Endothelial cell of umbilical vein (primary cell): ENCODE results near the gene TENT4B. TPM values are rescaled to one million over a fixed set of nuclear protein-coding genes. Genes with fewer than 3 reads are reported as not detected.

Source experiments
- BruUV-seq: library from RNA; stranded (reverse); fragments of 400-500 nt; replicated peaks from 2 replicates; lab custom pipeline; 2021; lab: Mats Ljungman, UMichigan
- CTCF ChIA-PET: fragments of 300-600, 350-600 bp; sonication (Branson Sonifier 250); formaldehyde crosslinking; loops from one replicate; lab custom pipeline; 2021; ENCODE audit warnings: antibody characterized with exemption, inconsistent platforms; lab: Charles Lee
- POLR2A ChIA-PET: fragments of 300-600, 350-600 bp; sonication (Branson Sonifier 250); formaldehyde crosslinking; loops from one replicate; lab custom pipeline; 2021; ENCODE audit warnings: antibody characterized with exemption, inconsistent platforms; lab: Charles Lee
- DNase-seq: peaks from one replicate; pipeline ENCODE4 v3.0.0-alpha.2; 2011; ENCODE audit warnings: low read depth, low spot score
- FAIRE-seq: peaks from 2 replicates; lab custom pipeline; 2011; peaks lifted over from hg19 to GRCh38; lab: Jason Lieb, UNC
- H2AFZ ChIP-seq: 2 replicates; pipeline ENCODE4 v1.6.0; 2012; ENCODE audit warnings: low read depth, low read length, control low read depth, inconsistent platforms
- H3K27ac ChIP-seq: 2 replicates; pipeline ENCODE4 v1.5.1; 2011; ENCODE audit warnings: low read depth, mild to moderate bottlenecking, control low read depth, low read length, moderate library complexity; ENCODE audit not compliant: insufficient read depth
- H3K27me3 ChIP-seq, 2 experiments: 2 replicates each; pipeline versions ENCODE4 v1.6.0 to v1.6.1; 2011; ENCODE audit warnings: low read length in 2 of 2, mixed read lengths in 1 of 2; ENCODE audit not compliant: control insufficient read depth in 2 of 2, insufficient read depth in 2 of 2
- H3K36me3 ChIP-seq, 2 experiments: 2 replicates in 1 of 2; 3 replicates in 1 of 2; pipeline ENCODE4 v1.5.1; 2011; ENCODE audit warnings: low read length in 2 of 2, mild to moderate bottlenecking in 1 of 2, moderate library complexity in 1 of 2; ENCODE audit not compliant: control insufficient read depth in 2 of 2, insufficient read depth in 2 of 2; ENCODE audit errors: extremely low read depth in 1 of 2
- H3K4me1 ChIP-seq: 3 replicates; pipeline ENCODE4 v1.5.1; 2011; ENCODE audit warnings: mild to moderate bottlenecking, low read length; ENCODE audit not compliant: control insufficient read depth, insufficient read depth; ENCODE audit errors: extremely low read depth
- H3K4me2 ChIP-seq: 2 replicates; pipeline ENCODE4 v1.6.1; 2011; ENCODE audit warnings: low read length, control low read depth, mixed read lengths; ENCODE audit not compliant: insufficient read depth
- H3K4me3 ChIP-seq, 3 experiments: fragments of 200-600 bp in 1 of 3; sonication (generic), shearing (Covaris generic) in 1 of 3; replicated peaks in 1 of 3; 2 replicates each; pipeline ENCODE4 v1.5.1; 2011 to 2016; ENCODE audit warnings: control low read depth in 3 of 3, low read length in 3 of 3, mild to moderate bottlenecking in 2 of 3, inconsistent platforms in 1 of 3, low read depth in 1 of 3, moderate library complexity in 1 of 3; ENCODE audit not compliant: insufficient read depth in 1 of 3
- H3K79me2 ChIP-seq: 2 replicates; pipeline ENCODE4 v1.6.0; 2012; ENCODE audit warnings: low read length, inconsistent platforms; ENCODE audit not compliant: control insufficient read depth, insufficient read depth
- H3K9ac ChIP-seq: replicated peaks from 2 replicates; pipeline ENCODE3; 2011; ENCODE audit warnings: low read length, control low read depth; ENCODE audit not compliant: insufficient read depth; ENCODE audit errors: extremely low read depth
- H3K9me1 ChIP-seq: replicated peaks from 3 replicates; pipeline ENCODE4 v1.6.0; 2011; ENCODE audit warnings: mild to moderate bottlenecking, low read length; ENCODE audit not compliant: control insufficient read depth, insufficient read depth; ENCODE audit errors: extremely low read depth
- H3K9me3 ChIP-seq: replicated peaks from 2 replicates; pipeline ENCODE4 v1.5.1; 2012; ENCODE audit warnings: low read length, inconsistent platforms; ENCODE audit not compliant: control insufficient read depth, insufficient read depth
- H4K20me1 ChIP-seq: replicated peaks from 2 replicates; pipeline ENCODE3; 2011; ENCODE audit warnings: mild to moderate bottlenecking, low read length; ENCODE audit not compliant: control insufficient read depth, insufficient read depth; ENCODE audit errors: extremely low read depth
- CTCF ChIP-seq, 2 donors: IDR thresholded peaks; 1 replicate in 1 of 2; 2 replicates in 1 of 2; pipeline ENCODE4 v1.5.1; 2011; ENCODE audit warnings: low read length in 2 of 2, mild to moderate bottlenecking in 2 of 2, moderate library complexity in 2 of 2, control low read depth in 1 of 2, inconsistent platforms in 1 of 2, low read depth in 1 of 2; ENCODE audit not compliant: insufficient read depth in 1 of 2; ENCODE audit errors: extremely low read depth in 1 of 2
- EZH2 ChIP-seq: IDR thresholded peaks from 2 replicates; pipeline ENCODE4 v1.6.1; 2012; ENCODE audit warnings: borderline replicate concordance, low read depth, mild to moderate bottlenecking, moderate library complexity, low read length, inconsistent platforms; ENCODE audit not compliant: severe bottlenecking
- FOS ChIP-seq: IDR thresholded peaks from 2 replicates; pipeline ENCODE4 v1.6.1; 2011; ENCODE audit warnings: mild to moderate bottlenecking, low read length, moderate library complexity, borderline replicate concordance; ENCODE audit not compliant: insufficient read depth
- GATA2 ChIP-seq: IDR thresholded peaks from 2 replicates; pipeline ENCODE4 v1.7.0; 2011; ENCODE audit warnings: low read depth, mild to moderate bottlenecking, moderate library complexity, mixed read lengths, low read length; ENCODE audit not compliant: insufficient read length, insufficient read depth
- JUN ChIP-seq: IDR thresholded peaks from 2 replicates; pipeline ENCODE4 v1.6.1; 2011; ENCODE audit warnings: borderline replicate concordance, low read depth; ENCODE audit not compliant: insufficient read length, insufficient read depth
- MAX ChIP-seq: IDR thresholded peaks from 2 replicates; pipeline ENCODE4 v1.6.1; 2011; ENCODE audit not compliant: insufficient read depth, insufficient read length
- MYC ChIP-seq: IDR thresholded peaks from one replicate; pipeline ENCODE4 v1.6.1; 2011; ENCODE audit warnings: mild to moderate bottlenecking, low read depth, low read length
- POLR2A ChIP-seq: IDR thresholded peaks from 2 replicates; pipeline ENCODE4 v1.6.1; 2012; ENCODE audit warnings: low read depth, mild to moderate bottlenecking, control low read depth, low read length
- POLR2AphosphoS5 ChIP-seq: IDR thresholded peaks from 2 replicates; pipeline ENCODE4 v1.6.1; 2012; ENCODE audit warnings: low read depth, mild to moderate bottlenecking, control low read depth, low read length, moderate library complexity; ENCODE audit not compliant: insufficient read depth
- dilution Hi-C: fragments of 300-500 bp; cut with MboI; formaldehyde crosslinking; loops from one replicate; pipeline ENCODE4 v1.15.0; 2019; ENCODE audit warnings: low sequenced_read_pairs; ENCODE audit not compliant: extremely low pct_ligation_motif_present
- intact Hi-C: fragments of 100-400 bp; cut with micrococcal nuclease; formaldehyde crosslinking; loops from one replicate; pipeline ENCODE4 v1.10.0; 2022
- polyA plus RNA-seq, 4 experiments: library from polyadenylated mRNA; depleted of rRNA in 3 of 4; stranded (reverse) in 3 of 4; unstranded in 1 of 4; fragments of >200 nt; gene quantifications; 2 replicates each; pipeline versions ENCODE4 v1.2.1 to v1.2.3, GENCODE V29; 2011 to 2012; ENCODE audit warnings: missing spikeins in 1 of 4
- total RNA-seq: library from RNA; stranded (reverse); gene quantifications from 2 replicates; pipeline ENCODE4 v1.2.3, GENCODE V29; 2021

Gene TENT4B
- total and polyA plus RNA-seq, 2 donors (not counting 3 experiments of a cell fraction or from before 2014, with no cell fraction given) = 4.2 to 13.1 TPM

- H4K20me1 ChIP-seq = no peaks in the 10 kb centered on the region
- POLR2A ChIA-PET = no interaction called here
- no peaks in the 10 kb centered on the region for H3K9me1 ChIP-seq
- DNase-seq = no peak
- peaks cover 43% of the 10 kb centered on the region for H3K79me2 ChIP-seq
- intact Hi-C loops (no loop called here), dilution Hi-C loops (no loop called here)
- H3K27ac ChIP-seq = no peak overlapping the region
- CTCF ChIA-PET = interaction anchor here (2.7 kb wide), 1 partner anchor 17 kb away, joined by 14 read pairs; no protein-coding TSS in a partner anchor
- no peak overlapping the region for H2AFZ ChIP-seq
- no peak overlapping the region for H3K4me2 ChIP-seq
- no peaks in the 10 kb centered on the region for H3K27me3 ChIP-seq
- peaks cover 12% of the 10 kb centered on the region for H3K4me1 ChIP-seq
- H3K36me3 ChIP-seq = no peaks in the 10 kb centered on the region
- FAIRE-seq = no peak
- H3K9me3 ChIP-seq = no peaks in the 10 kb centered on the region
- no TSS peak for BruUV-seq
- H3K4me3 ChIP-seq = no peak overlapping the region
- no peak overlapping the region for H3K9ac ChIP-seq
- TF ChIP-seq MAX (no peak), MYC (no peak), POLR2AphosphoS5 (no peak), CTCF (IDR thresholded peaks at IDR 0.05; ENCODE audit: extremely low read depth in 1 of 2, insufficient read depth in 1 of 2, low read depth in 1 of 2, low read length in 2 of 2) (no peak), JUN (no peak), POLR2A (no peak), EZH2 (no peak), FOS (no peak), GATA2 (no peak)
These were observed 40.5 kb downstream of the TENT4B start for GRCh38 chr16:50193594-50193993.
